IMR-90 (cell line): Measurements from ENCODE around the gene SLC15A2. TPM values are rescaled to one million over a fixed set of nuclear protein-coding genes. Genes with fewer than 3 reads are reported as not detected.
A peak's percentile ranks its signal among the peaks of the same experiment; 100 is the strongest.
"Not testable (repeated sequence)": the region's sequence is repeated elsewhere in the genome, so short reads cannot be mapped to it uniquely, and the experiment has no call there.

Experiments used
- ATAC-seq: fragments of 200-7000 bp; cut with Tn5 transposase; 2 replicates; pipeline ENCODE4 v1.9.1; 2020; ENCODE audit warnings: low read depth, mild to moderate bottlenecking, moderate library complexity
- BruUV-seq: library from RNA; stranded (reverse); fragments of 400-500 nt; replicated peaks from 2 replicates; lab custom pipeline; 2021; lab: Mats Ljungman, UMichigan
- CTCF ChIA-PET: fragments of 300-600 bp; formaldehyde crosslinking; extraction: SDS; loops from one replicate; lab custom pipeline; 2021; ENCODE audit warnings: antibody characterized with exemption; lab: Yijun Ruan, JAX
- POLR2A ChIA-PET: fragments of 300-600 bp; sonication (Branson Sonifier 250); formaldehyde crosslinking; loops from one replicate; lab custom pipeline; 2022; ENCODE audit warnings: antibody characterized with exemption; ENCODE audit not compliant: unreplicated experiment; lab: Charles Lee
- DNase-seq: peaks from one replicate; pipeline ENCODE4 v3.0.0; 2013
- H2AFZ ChIP-seq: replicated peaks from 2 replicates; pipeline ENCODE3; 2013; ENCODE audit warnings: low read length, mild to moderate bottlenecking; ENCODE audit not compliant: poor library complexity
- H2AK5ac ChIP-seq: 2 replicates; pipeline ENCODE4 v1.6.1; 2013; ENCODE audit warnings: low read depth, low read length, inconsistent platforms
- H2AK9ac ChIP-seq: replicated peaks from 2 replicates; pipeline ENCODE3; 2013; ENCODE audit warnings: mild to moderate bottlenecking, low read depth, low read length, moderate library complexity; ENCODE audit not compliant: poor library complexity
- H2BK120ac ChIP-seq: 2 replicates; pipeline ENCODE4 v1.6.1; 2013; ENCODE audit warnings: low read depth, low read length, inconsistent platforms
- H2BK15ac ChIP-seq: 3 replicates; pipeline ENCODE4 v1.6.1; 2013; ENCODE audit warnings: low read depth, low read length, inconsistent platforms
- H2BK20ac ChIP-seq: 2 replicates; pipeline ENCODE4 v1.6.1; 2013; ENCODE audit warnings: low read depth, mild to moderate bottlenecking, inconsistent platforms, low read length, moderate library complexity
- H2BK5ac ChIP-seq: 2 replicates; pipeline ENCODE4 v1.6.1; 2013; ENCODE audit warnings: mild to moderate bottlenecking, low read depth, low read length, inconsistent platforms; ENCODE audit not compliant: poor library complexity, severe bottlenecking
- H3K14ac ChIP-seq: replicated peaks from 2 replicates; pipeline ENCODE4 v1.6.1; 2013; ENCODE audit warnings: low read depth, low read length, inconsistent platforms
- H3K18ac ChIP-seq: 2 replicates; pipeline ENCODE4 v1.6.1; 2013; ENCODE audit warnings: low read depth, low read length, control low read depth
- H3K23ac ChIP-seq: 2 replicates; pipeline ENCODE4 v1.6.1; 2013; ENCODE audit warnings: low read depth, low read length, inconsistent platforms
- H3K27ac ChIP-seq: 2 replicates; pipeline ENCODE4 v1.5.1; 2013; ENCODE audit warnings: mild to moderate bottlenecking, control low read depth, low read length; ENCODE audit not compliant: insufficient read depth
- H3K27me3 ChIP-seq: 2 replicates; pipeline ENCODE4 v1.6.1; 2013; ENCODE audit warnings: low read length; ENCODE audit not compliant: control insufficient read depth, insufficient read depth
- H3K36me3 ChIP-seq: 2 replicates; pipeline ENCODE4 v1.6.1; 2013; ENCODE audit warnings: low read length, mixed read lengths; ENCODE audit not compliant: control insufficient read depth, insufficient read depth
- H3K4ac ChIP-seq: 2 replicates; pipeline ENCODE4 v1.6.1; 2013; ENCODE audit warnings: low read depth, low read length, inconsistent platforms
- H3K4me1 ChIP-seq: 2 replicates; pipeline ENCODE4 v1.6.1; 2013; ENCODE audit warnings: low read length, mixed read lengths; ENCODE audit not compliant: control insufficient read depth, insufficient read depth
- H3K4me2 ChIP-seq: 2 replicates; pipeline ENCODE4 v1.6.1; 2013; ENCODE audit warnings: low read depth, mild to moderate bottlenecking, control low read depth, low read length, moderate library complexity
- H3K4me3 ChIP-seq: 2 replicates; pipeline ENCODE4 v1.5.1; 2013; ENCODE audit warnings: low read depth, mild to moderate bottlenecking, control low read depth, low read length, moderate library complexity; ENCODE audit not compliant: insufficient read depth
- H3K56ac ChIP-seq: 2 replicates; pipeline ENCODE4 v1.6.1; 2013; ENCODE audit warnings: low read length, inconsistent platforms; ENCODE audit not compliant: insufficient read depth; ENCODE audit errors: extremely low read depth
- H3K79me1 ChIP-seq, 2 experiments: 2 replicates each; pipeline ENCODE4 v1.6.1; 2013; ENCODE audit warnings: low read length in 2 of 2, inconsistent platforms in 1 of 2, low read depth in 1 of 2
- H3K9ac ChIP-seq: 2 replicates; pipeline ENCODE4 v1.6.1; 2013; ENCODE audit warnings: low read depth, low read length, control low read depth
- H3K9me1 ChIP-seq: 2 replicates; pipeline ENCODE4 v1.6.1; 2013; ENCODE audit warnings: low read length, inconsistent platforms; ENCODE audit not compliant: insufficient read depth
- H3K9me3 ChIP-seq: 2 replicates; pipeline ENCODE4 v1.6.1; 2013; ENCODE audit warnings: low read length; ENCODE audit not compliant: control insufficient read depth, insufficient read depth
- H4K20me1 ChIP-seq: 2 replicates; pipeline ENCODE4 v1.6.1; 2013; ENCODE audit warnings: low read length, inconsistent platforms; ENCODE audit not compliant: insufficient read depth
- H4K5ac ChIP-seq: 2 replicates; pipeline ENCODE4 v1.6.1; 2013; ENCODE audit warnings: mild to moderate bottlenecking, low read depth, low read length, control low read depth
- H4K8ac ChIP-seq, 2 experiments: 2 replicates each; pipeline ENCODE4 v1.6.1; 2013; ENCODE audit warnings: low read depth in 2 of 2, low read length in 2 of 2, control low read depth in 1 of 2, inconsistent platforms in 1 of 2
- H4K91ac ChIP-seq: 2 replicates; pipeline ENCODE4 v1.6.1; 2013; ENCODE audit warnings: low read depth, low read length, inconsistent platforms; ENCODE audit not compliant: insufficient read depth
- CTCF ChIP-seq: conservative IDR thresholded peaks from 2 replicates; pipeline ENCODE4 v1.5.1; 2012; ENCODE audit warnings: mild to moderate bottlenecking, low read depth, low read length, improper control_type of control experiment
- ELK1 ChIP-seq: fragments of 150-350 bp; IDR thresholded peaks from 2 replicates; pipeline ENCODE4 v1.6.1; 2016; ENCODE audit warnings: low read depth, mild to moderate bottlenecking, low read length, moderate library complexity, borderline replicate concordance
- WGBS, 2 experiments: methylation state at CpG; one replicate each; pipeline versions ENCODE4 v1.1.5 to v1.1.7; 2013; ENCODE audit warnings: missing lambda C conversion rate in 2 of 2; ENCODE audit not compliant: insufficient read length in 1 of 2; ENCODE audit errors: extremely low coverage in 2 of 2; 5-methylcytosine and 5-hydroxymethylcytosine counted together
- dilution Hi-C: fragments of 300-500 bp; cut with HindIII; formaldehyde crosslinking; loops from one replicate; pipeline ENCODE4 v1.14.3; 2018; ENCODE audit warnings: low sequenced_read_pairs; ENCODE audit not compliant: unreplicated experiment
- in situ Hi-C: fragments of 300-500 bp; cut with MboI; formaldehyde crosslinking; loops from 3 replicates; pipeline ENCODE4 v1.14.3; 2019; ENCODE audit warnings: low sequenced_read_pairs, inconsistent platforms, mixed read lengths
- intact Hi-C: fragments of 100-400 bp; cut with micrococcal nuclease; formaldehyde crosslinking; loops from 2 replicates; pipeline ENCODE4 v1.10.0; 2022
- polyA plus RNA-seq, 3 experiments: library from polyadenylated mRNA; depleted of rRNA; stranded (reverse); fragments of >200 nt; gene quantifications; 2 replicates each; pipeline ENCODE4 v1.2.3, GENCODE V29; 2012; ENCODE audit warnings: low replicate concordance in 1 of 3
- total RNA-seq: library from RNA; depleted of rRNA; stranded (reverse); fragments of >200 nt; gene quantifications from 2 replicates; pipeline ENCODE4 v1.2.3, GENCODE V29; 2012

SLC15A2 gene
- total and polyA plus RNA-seq, 2 of the 4 experiments (the other 2 are of a cell fraction): 0.18 to 0.31 TPM

- in situ Hi-C loops (no loop called here), intact Hi-C loops (no loop called here), dilution Hi-C loops (no loop called here)
- no peaks in the 10 kb centered on the region for H3K4me1 ChIP-seq
- no peak overlapping the region for H3K56ac ChIP-seq
- BruUV-seq: no TSS peak
- DNase-seq (no peak), ATAC-seq (no peak)
- H3K9ac ChIP-seq: no peak overlapping the region
- no peaks in the 10 kb centered on the region for H3K79me1 ChIP-seq
- no peak overlapping the region for H3K4ac ChIP-seq
- no peak overlapping the region for H3K18ac ChIP-seq
- no peak overlapping the region for H2BK15ac ChIP-seq
- H2AK9ac ChIP-seq: no peak overlapping the region
- H3K4me2 ChIP-seq: no peak overlapping the region
- H3K27me3 ChIP-seq: no peaks in the 10 kb centered on the region
- no peak overlapping the region for H2BK20ac ChIP-seq
- no peaks in the 10 kb centered on the region for H3K9me3 ChIP-seq
- TF ChIP-seq ELK1 (no peak), CTCF (0 out of 2 replicates have a peak, but pooled peaks have one; percentile 5)
- H3K14ac ChIP-seq: no peak overlapping the region
- no peak overlapping the region for H2AFZ ChIP-seq
- no peaks in the 10 kb centered on the region for H3K36me3 ChIP-seq
- H4K5ac ChIP-seq: no peak overlapping the region
- H4K8ac ChIP-seq: no peak overlapping the region
- WGBS, 2 experiments: no CpG with 5 or more reads among the region's 5 CpGs
- no peaks in the 10 kb centered on the region for H4K20me1 ChIP-seq
- no peak overlapping the region for H2AK5ac ChIP-seq
- H3K4me3 ChIP-seq: no peak overlapping the region
- H3K27ac ChIP-seq: no peak overlapping the region
- no peak overlapping the region for H3K23ac ChIP-seq
- no peaks in the 10 kb centered on the region for H3K9me1 ChIP-seq
- ChIA-PET CTCF (no interaction called here), POLR2A (no interaction called here)
- H2BK5ac ChIP-seq: no peak overlapping the region
- H4K91ac ChIP-seq: no peak overlapping the region
- no peak overlapping the region for H2BK120ac ChIP-seq
These were observed 38.6 kb upstream of the SLC15A2 start for GRCh38 chr3:121855555-121855954.

- H3K18ac ChIP-seq, H3K23ac ChIP-seq, H3K4me1 ChIP-seq, H2AFZ ChIP-seq, H4K20me1 ChIP-seq, ATAC-seq, BruUV-seq, H2AK9ac ChIP-seq, H2BK20ac ChIP-seq, H3K79me1 ChIP-seq, intact Hi-C loops, H4K5ac ChIP-seq, POLR2A ChIA-PET, H3K27me3 ChIP-seq, dilution Hi-C loops, H4K8ac ChIP-seq, H3K9ac ChIP-seq, DNase-seq, H3K36me3 ChIP-seq, H3K9me3 ChIP-seq, H3K14ac ChIP-seq, H3K4me2 ChIP-seq, H3K4ac ChIP-seq, in situ Hi-C loops, H2BK5ac ChIP-seq, H2AK5ac ChIP-seq, H2BK120ac ChIP-seq, H3K27ac ChIP-seq, H2BK15ac ChIP-seq, H3K9me1 ChIP-seq, H3K56ac ChIP-seq, H3K4me3 ChIP-seq, H4K91ac ChIP-seq, CTCF ChIA-PET: not testable (repeated sequence)
- no CpG with 5 or more reads among the region's 5 CpGs for WGBS, 2 experiments
These were observed 36.4 kb upstream of the SLC15A2 start for GRCh38 chr3:121857778-121858177.
